ENCODE measurements around the gene UBE2I.

The UBE2I gene

DNA sequence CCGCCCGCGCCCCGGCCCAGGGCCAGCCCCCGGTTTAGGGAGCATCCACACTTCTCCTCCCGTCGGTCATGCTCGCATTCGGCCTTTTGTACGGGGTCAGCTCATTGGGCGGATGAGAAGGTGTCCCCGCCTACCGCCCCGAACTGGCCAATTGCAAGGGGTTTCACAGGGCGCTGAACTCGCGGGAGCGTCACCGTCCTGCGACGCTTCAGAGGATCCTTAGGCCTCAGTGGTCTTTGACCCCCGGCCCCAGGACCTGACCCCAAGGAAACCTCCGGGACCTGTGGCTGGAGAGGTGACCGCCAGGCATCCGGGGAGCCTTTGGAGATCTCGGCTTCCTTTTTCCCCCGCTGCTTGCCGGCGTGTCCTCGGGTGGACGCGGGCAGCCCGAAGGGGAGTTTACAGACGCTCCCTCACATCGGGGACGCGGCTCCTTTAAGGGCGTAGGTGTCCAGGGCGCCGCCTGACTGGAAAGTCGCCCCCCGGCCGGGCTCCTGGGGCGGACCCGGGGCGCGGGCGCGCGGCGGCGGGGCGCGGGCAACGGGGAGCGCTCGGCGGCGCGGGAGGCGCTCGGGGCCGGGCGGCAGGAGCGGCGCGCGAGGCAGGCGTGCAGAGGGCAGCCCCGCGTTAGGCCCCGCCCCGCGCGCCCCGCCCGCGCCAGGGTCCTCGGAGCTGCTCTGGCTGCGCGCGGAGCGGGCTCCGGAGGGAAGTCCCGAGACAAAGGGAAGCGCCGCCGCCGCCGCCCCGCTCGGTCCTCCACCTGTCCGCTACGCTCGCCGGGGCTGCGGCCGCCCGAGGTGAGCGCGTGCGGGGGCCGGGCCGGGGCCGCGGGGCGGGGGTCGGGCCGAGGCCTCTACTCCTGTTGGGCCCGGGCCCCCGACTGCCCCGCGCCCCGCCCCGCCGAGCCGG, at the start of gene UBE2I (continued):
- TF ChIP-seq, protein P1, sequence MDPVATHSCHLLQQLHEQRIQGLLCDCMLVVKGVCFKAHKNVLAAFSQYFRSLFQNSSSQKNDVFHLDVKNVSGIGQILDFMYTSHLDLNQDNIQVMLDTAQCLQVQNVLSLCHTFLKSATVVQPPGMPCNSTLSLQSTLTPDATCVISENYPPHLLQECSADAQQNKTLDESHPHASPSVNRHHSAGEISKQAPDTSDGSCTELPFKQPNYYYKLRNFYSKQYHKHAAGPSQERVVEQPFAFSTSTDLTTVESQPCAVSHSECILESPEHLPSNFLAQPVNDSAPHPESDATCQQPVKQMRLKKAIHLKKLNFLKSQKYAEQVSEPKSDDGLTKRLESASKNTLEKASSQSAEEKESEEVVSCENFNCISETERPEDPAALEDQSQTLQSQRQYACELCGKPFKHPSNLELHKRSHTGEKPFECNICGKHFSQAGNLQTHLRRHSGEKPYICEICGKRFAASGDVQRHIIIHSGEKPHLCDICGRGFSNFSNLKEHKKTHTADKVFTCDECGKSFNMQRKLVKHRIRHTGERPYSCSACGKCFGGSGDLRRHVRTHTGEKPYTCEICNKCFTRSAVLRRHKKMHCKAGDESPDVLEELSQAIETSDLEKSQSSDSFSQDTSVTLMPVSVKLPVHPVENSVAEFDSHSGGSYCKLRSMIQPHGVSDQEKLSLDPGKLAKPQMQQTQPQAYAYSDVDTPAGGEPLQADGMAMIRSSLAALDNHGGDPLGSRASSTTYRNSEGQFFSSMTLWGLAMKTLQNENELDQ (tag by site-specific recombination; IDR thresholded peaks at IDR 0.05; ENCODE audit: low read depth) = no peak
- TF ChIP-seq ZNF830 (tag by site-specific recombination; IDR thresholded peaks at IDR 0.05; ENCODE audit: low read depth) (no peak), ZNF175 (tag by site-specific recombination; IDR thresholded peaks at IDR 0.05) (no peak), ZNF140 (tag by site-specific recombination; IDR thresholded peaks at IDR 0.05) (no peak), IKZF3 (tag by site-specific recombination; IDR thresholded peaks at IDR 0.05) (no peak), ZXDB (tag by site-specific recombination; IDR thresholded peaks at IDR 0.05) (peak; percentile 92), CTCF (tag by site-specific recombination; IDR thresholded peaks at IDR 0.05) (no peak), ZNF23 (tag by site-specific recombination; IDR thresholded peaks at IDR 0.05; ENCODE audit: borderline replicate concordance) (no peak), HOXC10 (CRISPR knock-in tag; IDR thresholded peaks at IDR 0.05) (no peak), ZNF670 (tag by site-specific recombination; IDR thresholded peaks at IDR 0.05; ENCODE audit: low read depth) (no peak), ZNF513 (tag by site-specific recombination; IDR thresholded peaks at IDR 0.05) (no peak), ZSCAN30 (tag by site-specific recombination; IDR thresholded peaks at IDR 0.05) (peak; percentile 73), GFI1B (tag by site-specific recombination; IDR thresholded peaks at IDR 0.05) (no peak), ZNF366 (tag by site-specific recombination; conservative IDR thresholded peaks at IDR 0.05) (no peak), OSR2 (tag by site-specific recombination; IDR thresholded peaks at IDR 0.05) (no peak; the same call in 1 of the 2 replicates), ZNF792 (tag by site-specific recombination; IDR thresholded peaks at IDR 0.05) (no peak), ZNF311 (tag by site-specific recombination; IDR thresholded peaks at IDR 0.05; ENCODE audit: borderline replicate concordance) (no peak), SALL2 (tag by site-specific recombination; IDR thresholded peaks at IDR 0.05; ENCODE audit: borderline replicate concordance) (no peak), ZNF677 (tag by site-specific recombination; IDR thresholded peaks at IDR 0.05) (no peak), KLF10 (tag by site-specific recombination; IDR thresholded peaks at IDR 0.05) (peak; percentile 84; the same call in 1 of the 2 replicates), KLF8 (tag by site-specific recombination; IDR thresholded peaks at IDR 0.05) (peak; percentile 93), ZNF473 (tag by site-specific recombination; IDR thresholded peaks at IDR 0.05) (no peak), ZNF214 (tag by site-specific recombination; IDR thresholded peaks at IDR 0.05; ENCODE audit: borderline replicate concordance) (no peak), ZNF146 (tag by site-specific recombination; IDR thresholded peaks at IDR 0.05) (peak; percentile 76), ZBTB1 (tag by site-specific recombination; IDR thresholded peaks at IDR 0.05) (no peak), ZNF114 (tag by site-specific recombination; IDR thresholded peaks at IDR 0.05) (no peak), TRIM28 (IDR thresholded peaks at IDR 0.05; ENCODE audit: borderline replicate concordance, low read length) (no peak)
- TF ChIP-seq, protein P2, sequence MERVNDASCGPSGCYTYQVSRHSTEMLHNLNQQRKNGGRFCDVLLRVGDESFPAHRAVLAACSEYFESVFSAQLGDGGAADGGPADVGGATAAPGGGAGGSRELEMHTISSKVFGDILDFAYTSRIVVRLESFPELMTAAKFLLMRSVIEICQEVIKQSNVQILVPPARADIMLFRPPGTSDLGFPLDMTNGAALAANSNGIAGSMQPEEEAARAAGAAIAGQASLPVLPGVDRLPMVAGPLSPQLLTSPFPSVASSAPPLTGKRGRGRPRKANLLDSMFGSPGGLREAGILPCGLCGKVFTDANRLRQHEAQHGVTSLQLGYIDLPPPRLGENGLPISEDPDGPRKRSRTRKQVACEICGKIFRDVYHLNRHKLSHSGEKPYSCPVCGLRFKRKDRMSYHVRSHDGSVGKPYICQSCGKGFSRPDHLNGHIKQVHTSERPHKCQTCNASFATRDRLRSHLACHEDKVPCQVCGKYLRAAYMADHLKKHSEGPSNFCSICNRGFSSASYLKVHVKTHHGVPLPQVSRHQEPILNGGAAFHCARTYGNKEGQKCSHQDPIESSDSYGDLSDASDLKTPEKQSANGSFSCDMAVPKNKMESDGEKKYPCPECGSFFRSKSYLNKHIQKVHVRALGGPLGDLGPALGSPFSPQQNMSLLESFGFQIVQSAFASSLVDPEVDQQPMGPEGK (tag by site-specific recombination; IDR thresholded peaks at IDR 0.05) = peak; percentile 84
- TF ChIP-seq, protein P3, sequence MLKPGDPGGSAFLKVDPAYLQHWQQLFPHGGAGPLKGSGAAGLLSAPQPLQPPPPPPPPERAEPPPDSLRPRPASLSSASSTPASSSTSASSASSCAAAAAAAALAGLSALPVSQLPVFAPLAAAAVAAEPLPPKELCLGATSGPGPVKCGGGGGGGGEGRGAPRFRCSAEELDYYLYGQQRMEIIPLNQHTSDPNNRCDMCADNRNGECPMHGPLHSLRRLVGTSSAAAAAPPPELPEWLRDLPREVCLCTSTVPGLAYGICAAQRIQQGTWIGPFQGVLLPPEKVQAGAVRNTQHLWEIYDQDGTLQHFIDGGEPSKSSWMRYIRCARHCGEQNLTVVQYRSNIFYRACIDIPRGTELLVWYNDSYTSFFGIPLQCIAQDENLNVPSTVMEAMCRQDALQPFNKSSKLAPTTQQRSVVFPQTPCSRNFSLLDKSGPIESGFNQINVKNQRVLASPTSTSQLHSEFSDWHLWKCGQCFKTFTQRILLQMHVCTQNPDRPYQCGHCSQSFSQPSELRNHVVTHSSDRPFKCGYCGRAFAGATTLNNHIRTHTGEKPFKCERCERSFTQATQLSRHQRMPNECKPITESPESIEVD (tag by site-specific recombination; IDR thresholded peaks at IDR 0.05) = no peak

Measured in HEK293 (cell line).